DOHH2 (cell line): ENCODE data around the gene AKR1B1.

ENCODE experiments used
- EZH2phosphoT487 ChIP-seq: fragments of 200-600 bp; sonication (generic); IDR thresholded peaks from 2 replicates; pipeline ENCODE4 v1.6.1; 2017; ENCODE audit warnings: borderline replicate concordance, mild to moderate bottlenecking, antibody characterized with exemption, low read length, moderate library complexity, mixed read lengths
- TF ChIP-seq, protein P1 (sequence below): fragments of 200-600 bp; sonication (generic); IDR thresholded peaks from one replicate; pipeline ENCODE4 v1.5.1; 2014; ENCODE audit warnings: antibody characterized with exemption, mild to moderate bottlenecking, low read depth, low read length; ENCODE audit not compliant: poor library complexity, severe bottlenecking

DNA sequence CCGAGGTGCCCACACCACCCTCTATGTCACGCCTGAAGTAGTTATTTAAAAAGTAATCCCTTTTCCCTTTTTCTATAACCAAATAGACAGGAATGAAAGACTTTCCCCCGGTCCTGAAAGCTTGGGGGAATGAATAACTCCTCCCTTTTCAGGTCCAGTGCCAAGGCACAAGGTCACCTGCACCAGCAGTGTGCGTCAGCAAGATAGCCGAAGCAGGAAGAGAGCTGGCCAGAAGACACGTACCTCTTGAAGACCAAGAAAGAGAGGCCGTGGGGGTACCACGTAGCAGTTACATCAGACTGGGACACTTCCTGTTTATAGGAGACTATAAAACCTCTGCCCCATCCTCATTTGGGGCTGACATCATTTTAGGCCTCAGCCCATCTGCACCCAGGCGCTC, 10.7 kb upstream of the AKR1B1 start:
- TF ChIP-seq, protein P1, sequence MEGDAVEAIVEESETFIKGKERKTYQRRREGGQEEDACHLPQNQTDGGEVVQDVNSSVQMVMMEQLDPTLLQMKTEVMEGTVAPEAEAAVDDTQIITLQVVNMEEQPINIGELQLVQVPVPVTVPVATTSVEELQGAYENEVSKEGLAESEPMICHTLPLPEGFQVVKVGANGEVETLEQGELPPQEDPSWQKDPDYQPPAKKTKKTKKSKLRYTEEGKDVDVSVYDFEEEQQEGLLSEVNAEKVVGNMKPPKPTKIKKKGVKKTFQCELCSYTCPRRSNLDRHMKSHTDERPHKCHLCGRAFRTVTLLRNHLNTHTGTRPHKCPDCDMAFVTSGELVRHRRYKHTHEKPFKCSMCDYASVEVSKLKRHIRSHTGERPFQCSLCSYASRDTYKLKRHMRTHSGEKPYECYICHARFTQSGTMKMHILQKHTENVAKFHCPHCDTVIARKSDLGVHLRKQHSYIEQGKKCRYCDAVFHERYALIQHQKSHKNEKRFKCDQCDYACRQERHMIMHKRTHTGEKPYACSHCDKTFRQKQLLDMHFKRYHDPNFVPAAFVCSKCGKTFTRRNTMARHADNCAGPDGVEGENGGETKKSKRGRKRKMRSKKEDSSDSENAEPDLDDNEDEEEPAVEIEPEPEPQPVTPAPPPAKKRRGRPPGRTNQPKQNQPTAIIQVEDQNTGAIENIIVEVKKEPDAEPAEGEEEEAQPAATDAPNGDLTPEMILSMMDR: no peak
- TF ChIP-seq EZH2phosphoT487: no peak
